Middle frontal gyrus (tissue), 1 donor: ENCODE data around the gene ARID4A.
"Not testable (repeated sequence)": the region's sequence is repeated elsewhere in the genome, so short reads cannot be mapped to it uniquely, and the experiment has no call there.

ENCODE experiments used
- DNase-seq: peaks from one replicate; pipeline ENCODE4 v3.0.0-alpha.2; 2015; ENCODE audit warnings: low spot score; ENCODE audit errors: extremely low spot score

The ARID4A gene

GRCh38 chr14:58353516-58354299 lies 55.4 kb downstream of the ARID4A start:
- no peak for DNase-seq

DNA sequence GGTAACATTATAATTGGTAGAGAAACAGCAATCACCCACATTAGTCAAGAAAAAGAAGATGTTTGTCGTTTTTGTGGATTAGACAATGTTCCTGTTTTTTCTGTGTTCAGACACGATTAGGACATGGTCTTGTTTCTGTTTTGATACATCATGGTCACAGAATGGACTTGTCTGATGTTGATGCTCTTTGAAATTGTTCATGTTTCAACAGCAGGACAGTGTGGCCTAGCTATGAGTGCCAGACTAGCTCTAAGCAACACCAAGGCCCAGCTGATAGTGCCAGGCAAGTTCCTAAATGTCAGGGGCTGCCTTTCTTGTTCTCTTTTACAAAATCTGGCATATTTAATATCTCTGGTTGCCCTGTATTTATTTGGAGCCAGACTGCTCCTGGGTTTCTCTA lies 56.5 kb downstream of the ARID4A start:
- DNase-seq: no peak

GRCh38 chr14:58356268-58356667 lies 57.9 kb downstream of the ARID4A start:
- DNase-seq: no peak

DNA sequence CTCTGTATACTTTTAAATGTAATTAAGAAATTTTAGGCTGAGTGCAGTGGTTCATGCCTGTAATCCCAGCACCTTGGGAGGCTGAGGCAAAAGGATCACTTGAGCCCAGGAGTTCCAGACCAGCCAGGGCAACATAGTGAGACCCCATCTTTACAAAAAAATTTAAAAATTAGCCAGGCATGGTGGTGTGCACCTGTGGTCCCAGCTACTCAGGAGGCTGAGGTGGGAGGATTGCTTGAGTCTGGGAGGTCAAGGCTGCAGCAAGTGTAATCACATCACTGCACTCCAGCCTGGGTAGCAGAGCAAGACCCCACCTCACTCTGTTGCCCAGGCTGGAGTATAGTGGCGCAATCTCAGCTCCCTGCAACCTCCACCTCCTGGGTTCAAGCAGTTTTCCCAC lies 63.9 kb downstream of the ARID4A start:
- not testable (repeated sequence) for DNase-seq

DNA sequence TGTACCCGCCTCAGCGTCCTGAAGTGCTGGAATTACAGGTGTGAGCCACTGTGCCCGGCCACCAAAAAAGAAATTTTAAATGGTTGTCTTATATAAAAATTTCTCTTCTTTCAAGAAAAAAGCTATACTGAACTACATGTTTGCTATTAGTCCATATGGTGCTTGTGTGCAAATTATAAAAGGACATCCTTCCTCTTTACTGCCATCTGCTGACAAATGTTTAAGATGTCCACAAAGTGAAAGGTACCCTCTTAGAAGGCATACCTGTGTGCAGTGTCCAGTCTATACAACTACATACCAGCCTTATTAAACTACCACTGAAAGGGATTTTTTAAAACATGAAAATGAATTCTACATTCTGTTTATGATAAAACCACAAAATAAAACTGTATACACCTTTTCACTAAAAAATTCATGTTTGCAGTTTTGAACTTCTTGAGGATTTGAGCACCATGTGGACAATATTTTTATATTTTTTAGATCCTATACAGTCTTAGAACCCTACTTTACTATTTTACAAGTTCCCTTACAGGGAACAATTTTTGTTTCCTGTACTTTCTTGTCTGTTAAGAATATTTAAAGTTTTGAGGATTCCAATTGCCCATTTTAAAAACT lies 64.5 kb downstream of the ARID4A start:
- DNase-seq: no peak

DNA sequence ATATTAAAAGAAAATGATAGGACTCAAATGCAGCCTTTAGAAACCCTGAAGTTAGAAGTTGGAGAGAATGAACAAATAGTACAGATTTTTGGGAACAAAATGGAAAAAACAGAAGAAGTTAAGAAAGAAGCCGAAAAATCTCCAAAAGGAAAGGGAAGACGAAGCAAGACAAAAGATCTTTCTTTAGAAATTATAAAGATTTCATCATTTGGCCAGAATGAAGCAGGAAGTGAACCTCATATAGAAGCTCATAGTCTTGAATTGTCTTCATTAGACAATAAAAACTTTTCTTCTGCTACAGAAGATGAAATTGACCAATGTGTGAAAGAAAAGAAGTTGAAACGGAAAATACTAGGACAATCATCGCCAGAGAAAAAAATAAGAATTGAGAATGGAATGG lies 66.0 kb downstream of the ARID4A start:
- DNase-seq: no peak

DNA sequence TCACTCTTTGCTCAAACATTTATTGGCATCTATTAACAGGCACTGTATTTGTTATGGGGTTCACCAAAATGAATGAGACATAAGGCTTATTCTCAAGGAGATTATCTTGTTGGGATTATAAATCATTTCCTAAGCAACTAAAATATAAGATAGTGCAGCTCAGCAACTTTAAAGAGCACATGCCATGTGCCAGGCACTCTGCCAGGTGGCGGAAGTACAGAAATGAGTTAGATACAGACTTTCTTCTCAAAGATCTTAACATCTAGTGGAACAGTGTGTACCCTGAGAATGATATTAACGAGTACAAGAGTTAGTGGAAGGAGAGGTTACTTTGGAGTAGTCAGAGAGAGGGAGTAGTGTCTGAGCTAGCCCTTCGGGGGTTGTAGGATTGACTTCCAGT lies 68.9 kb downstream of the ARID4A start:
- no peak for DNase-seq

DNA sequence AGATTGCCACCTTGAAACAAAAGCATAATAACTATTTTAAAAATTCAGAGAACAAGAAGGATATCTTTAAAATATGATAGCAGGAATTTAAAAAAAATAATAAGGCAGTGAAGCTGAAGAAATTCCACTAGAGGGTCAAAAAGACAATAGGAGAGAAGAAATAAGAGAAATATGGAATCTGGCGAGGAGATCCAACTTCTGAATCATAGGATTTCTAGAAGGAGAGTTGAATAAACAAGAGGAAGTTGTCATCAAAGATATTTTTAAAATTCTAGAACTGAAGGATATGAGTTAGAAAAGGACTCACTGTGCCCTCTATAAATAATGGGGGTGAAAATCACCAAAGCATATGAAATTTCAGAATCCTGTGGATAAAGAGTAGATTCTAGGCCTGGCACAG lies 70.6 kb downstream of the ARID4A start:
- no peak for DNase-seq

GRCh38 chr14:58376791-58377190 lies 78.4 kb downstream of the ARID4A start:
- DNase-seq: no peak

DNA sequence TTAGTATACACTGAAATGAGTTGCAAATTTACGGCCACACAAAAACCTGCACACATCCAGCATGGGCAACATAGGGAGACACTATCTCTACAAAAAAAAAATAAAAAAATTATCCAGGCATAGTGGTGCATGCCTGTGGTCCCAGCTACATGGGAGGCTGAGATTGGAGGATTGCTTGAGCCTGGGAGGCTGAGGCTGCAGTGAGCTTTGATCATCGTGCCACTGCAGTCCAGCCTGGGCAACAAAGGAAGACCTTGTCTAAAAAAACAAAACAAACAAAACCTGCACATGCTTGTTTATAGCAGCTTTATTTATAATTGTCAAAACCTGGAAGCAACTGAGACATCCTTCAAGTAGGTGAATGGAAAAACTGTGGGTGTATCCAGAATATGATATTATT lies 92.5 kb downstream of the ARID4A start:
- DNase-seq: no peak

GRCh38 chr14:58395562-58395811 lies 97.1 kb downstream of the ARID4A start:
- DNase-seq: no peak

GRCh38 chr14:58395812-58396788 lies 97.7 kb downstream of the ARID4A start, which contains the start of gene TOMM20L:
TSS of gene TOMM20L (plus strand) at chr14:58395930. CDS start at chr14:58395958, 28 bp downstream.
- DNase-seq: peak; percentile 21

DNA sequence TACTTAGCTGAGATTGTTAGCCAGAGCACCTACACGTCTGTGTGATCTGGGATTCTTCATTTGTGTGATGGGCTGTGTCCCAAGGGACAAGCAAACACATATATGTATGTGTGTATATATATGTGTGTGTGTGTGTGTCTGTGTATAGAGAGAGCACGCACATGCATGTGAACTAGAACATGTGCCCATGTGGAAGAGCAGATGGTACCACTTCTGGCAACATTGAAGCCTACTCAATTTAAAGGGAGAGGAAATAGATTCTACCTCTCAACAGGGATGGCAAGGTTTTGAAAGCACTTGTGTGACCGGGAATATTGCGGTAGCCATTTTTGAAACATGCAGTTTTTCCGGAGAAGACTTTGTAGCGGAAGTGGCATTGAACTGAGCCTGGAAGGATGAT lies 98.8 kb downstream of the ARID4A start:
- DNase-seq: no peak

GRCh38 chr14:58398495-58398894 lies 100.1 kb downstream of the ARID4A start:
- DNase-seq: no peak

GRCh38 chr14:58398895-58399294 lies 100.5 kb downstream of the ARID4A start:
- DNase-seq: no peak

- DNase-seq: no peak
These were observed 103.2 kb downstream of the ARID4A start for GRCh38 chr14:58401587-58401986.

GRCh38 chr14:58408681-58409215 lies 110.4 kb downstream of the ARID4A start:
- DNase-seq: no peak

DNA sequence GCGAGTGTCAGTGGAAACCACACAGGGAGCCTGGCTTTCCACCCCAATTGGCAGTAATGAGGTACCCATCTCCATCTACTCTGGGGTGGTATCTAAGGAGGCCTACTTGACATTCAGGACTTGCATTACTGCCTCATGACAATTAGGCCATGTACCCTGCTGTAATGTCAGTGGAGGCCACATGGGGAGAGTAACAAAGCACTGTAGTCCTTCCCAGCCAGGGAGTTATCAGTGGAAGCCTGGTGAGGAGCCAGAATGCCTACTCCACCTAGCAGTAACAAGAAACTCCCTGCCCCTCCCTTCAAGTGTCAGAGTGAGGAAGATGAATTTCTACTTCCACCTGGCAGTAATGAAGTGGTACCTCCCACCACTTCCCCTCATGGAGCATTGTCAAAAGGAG lies 116.5 kb downstream of the ARID4A start:
- no peak for DNase-seq

DNA sequence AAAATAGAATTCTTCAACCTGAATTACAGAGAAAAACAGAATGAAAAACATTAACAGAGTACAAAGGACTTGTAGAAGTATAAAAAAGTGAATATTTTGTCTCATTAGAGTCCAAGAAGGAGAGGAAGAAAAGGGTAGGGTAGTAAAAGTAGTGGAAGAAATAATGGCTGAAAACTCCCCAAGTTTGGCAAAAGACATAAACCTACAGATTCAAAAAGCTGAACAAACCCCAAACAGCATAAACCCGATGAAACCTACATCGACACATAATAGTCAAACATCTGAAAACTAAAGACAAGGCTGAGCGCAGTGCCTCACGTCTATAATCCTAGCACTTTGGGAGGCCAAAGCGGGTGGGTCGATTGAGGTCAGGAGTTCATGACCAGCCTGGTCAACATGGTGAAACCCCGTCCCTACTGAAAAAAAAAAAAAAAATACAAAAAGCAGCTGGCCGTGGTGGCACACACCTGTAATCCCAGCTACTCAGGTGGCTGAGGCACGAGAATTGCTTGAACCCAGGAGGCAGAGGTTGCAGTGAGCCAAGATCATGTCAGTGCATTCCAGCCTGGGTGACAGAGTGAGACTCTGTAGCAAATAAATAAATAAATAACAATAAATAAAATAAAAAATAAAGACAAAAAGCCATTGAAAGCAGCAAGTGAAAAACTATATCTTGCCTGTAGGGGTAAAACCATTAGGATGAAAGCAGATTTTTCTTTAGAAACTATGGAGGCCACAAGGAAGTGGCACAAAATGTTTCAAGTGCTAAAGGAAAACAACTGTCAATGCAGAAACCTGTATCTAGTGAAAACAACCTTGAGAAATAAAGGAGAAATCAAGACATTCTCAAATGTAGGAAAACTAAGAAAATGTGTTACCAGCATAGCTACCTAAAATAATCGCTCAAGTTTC lies 117.5 kb downstream of the ARID4A start:
- no peak for DNase-seq

- not testable (repeated sequence) for DNase-seq
These were observed 118.6 kb downstream of the ARID4A start for GRCh38 chr14:58416934-58417333.
